NCI-H2196 treated with DMSO at 0.1 percent for 48 hours (cell line): ENCODE data around the gene KHDRBS2.
"Not testable (repeated sequence)": the region's sequence is repeated elsewhere in the genome, so short reads cannot be mapped to it uniquely, and the experiment has no call there.

Source experiments
- DNase-seq: peaks from one replicate; lab custom pipeline; 2025; ENCODE audit not compliant: unreplicated experiment; lab: John Stamatoyannopoulos, UW

Gene KHDRBS2

GRCh38 chr6:61886608-61887259, 399.3 kb downstream of the KHDRBS2 start:
- no peak for DNase-seq

- no peak for DNase-seq
Observed at GRCh38 chr6:61869632-61870400, 416.2 kb downstream of the KHDRBS2 start.

GRCh38 chr6:61868507-61869080, 417.4 kb downstream of the KHDRBS2 start:
- DNase-seq: no peak

- DNase-seq: no peak
Observed at GRCh38 chr6:61867635-61868034, 418.4 kb downstream of the KHDRBS2 start.

GRCh38 chr6:61857541-61857940, 428.5 kb downstream of the KHDRBS2 start:
- no peak for DNase-seq

- no peak for DNase-seq
Observed at GRCh38 chr6:61841958-61842357, 444.1 kb downstream of the KHDRBS2 start.

GRCh38 chr6:61835237-61835636, 450.8 kb downstream of the KHDRBS2 start:
- DNase-seq: no peak

GRCh38 chr6:61833176-61833755, 452.8 kb downstream of the KHDRBS2 start:
- DNase-seq: no peak

GRCh38 chr6:61817716-61818115, 468.3 kb downstream of the KHDRBS2 start:
- no peak for DNase-seq

- DNase-seq: no peak
Observed at GRCh38 chr6:61810047-61810446, 476.0 kb downstream of the KHDRBS2 start.

- DNase-seq: peak; percentile 3
Observed at GRCh38 chr6:61809004-61809595, 476.9 kb downstream of the KHDRBS2 start.

GRCh38 chr6:61787998-61788397, 498.0 kb downstream of the KHDRBS2 start:
- DNase-seq: no peak

- not testable (repeated sequence) for DNase-seq
Observed at GRCh38 chr6:61769446-61769845, 516.6 kb downstream of the KHDRBS2 start.

GRCh38 chr6:61755739-61756138, 530.3 kb downstream of the KHDRBS2 start:
- no peak for DNase-seq

GRCh38 chr6:61751986-61752385, 534.0 kb downstream of the KHDRBS2 start:
- DNase-seq: no peak

GRCh38 chr6:61745994-61746393, 540.0 kb downstream of the KHDRBS2 start:
- DNase-seq: no peak

- no peak for DNase-seq
Observed at GRCh38 chr6:61711849-61712248, 574.2 kb downstream of the KHDRBS2 start.

GRCh38 chr6:61688165-61688564, 597.9 kb downstream of the KHDRBS2 start:
- DNase-seq: no peak

GRCh38 chr6:61682562-61682961, 603.5 kb downstream of the KHDRBS2 start:
- DNase-seq: no peak

GRCh38 chr6:61679625-61680024, 606.4 kb downstream of the KHDRBS2 start:
- no peak for DNase-seq

- no peak for DNase-seq
Observed at GRCh38 chr6:61675734-61676133, 610.3 kb downstream of the KHDRBS2 start.
